ENCODE data around the gene SCP2.
A peak's percentile ranks its signal among the peaks of the same experiment; 100 is the strongest.

The SCP2 gene

GRCh38 chr1:52920791-52921291 is 6.2 kb upstream of the SCP2 start:
- Histone ChIP-seq H3K4me3 (ENCODE audit: low read depth in 1 of 2, low read length in 2 of 2) (peak overlapping the region in 1 of 2 experiments; percentile 51; a peak in 2 of 4 replicates), H3K27me3 (ENCODE audit: insufficient read depth, low read length, poor library complexity) (no peaks in the 10 kb centered on the region), H3K4me2 (ENCODE audit: insufficient read depth, low read length) (peak overlapping the region; percentile 46), H3K9ac (ENCODE audit: low read depth, low read length) (peak overlapping the region; percentile 53), H2AFZ (ENCODE audit: low read depth, low read length) (no peak overlapping the region), H3K9me3 (ENCODE audit: insufficient read depth, low read length, severe bottlenecking) (no peaks in the 10 kb centered on the region), H3K4me1 (ENCODE audit: insufficient read depth, low read length) (peaks cover 9% of the 10 kb centered on the region; the same call in 1 of the 2 replicates), H3K27ac (ENCODE audit: low read length) (no peak overlapping the region), H3K36me3 (ENCODE audit: insufficient read depth, low read length) (no peaks in the 10 kb centered on the region), H3K79me2 (ENCODE audit: insufficient read depth, low read length) (no peaks in the 10 kb centered on the region), H4K20me1 (ENCODE audit: insufficient read depth, low read length) (no peaks in the 10 kb centered on the region)
- no peak for ATAC-seq (ENCODE audit: insufficient read depth, low read depth)
- TF ChIP-seq CTCF (IDR thresholded peaks at IDR 0.05; ENCODE audit: borderline replicate concordance, extremely low read depth, low read length, poor library complexity, severe bottlenecking): no peak
- no peak for TF ChIP-seq EZH2 (IDR thresholded peaks at IDR 0.05; ENCODE audit: borderline replicate concordance, low read depth, low read length, severe bottlenecking)
- no peak for DNase-seq

- H3K4me3 ChIP-seq (ENCODE audit: low read depth in 1 of 2, low read length in 2 of 2): no peak overlapping the region
- H3K27ac ChIP-seq (ENCODE audit: low read length): no peak overlapping the region
- no peak overlapping the region for H2AFZ ChIP-seq (ENCODE audit: low read depth, low read length)
- no peaks in the 10 kb centered on the region for H3K36me3 ChIP-seq (ENCODE audit: insufficient read depth, low read length)
- no peaks in the 10 kb centered on the region for H3K9me3 ChIP-seq (ENCODE audit: insufficient read depth, low read length, severe bottlenecking)
- peaks cover 23% of the 10 kb centered on the region for H3K4me1 ChIP-seq (ENCODE audit: insufficient read depth, low read length)
- H4K20me1 ChIP-seq (ENCODE audit: insufficient read depth, low read length): no peaks in the 10 kb centered on the region
- ATAC-seq (ENCODE audit: insufficient read depth, low read depth) (no peak), DNase-seq (no peak)
- no peaks in the 10 kb centered on the region for H3K79me2 ChIP-seq (ENCODE audit: insufficient read depth, low read length)
- H3K9ac ChIP-seq (ENCODE audit: low read depth, low read length): no peak overlapping the region
- H3K4me2 ChIP-seq (ENCODE audit: insufficient read depth, low read length): no peak overlapping the region
- H3K27me3 ChIP-seq (ENCODE audit: insufficient read depth, low read length, poor library complexity): peaks cover 3% of the 10 kb centered on the region
- no peak for TF ChIP-seq CTCF (IDR thresholded peaks at IDR 0.05; ENCODE audit: borderline replicate concordance, extremely low read depth, low read length, poor library complexity, severe bottlenecking)
- TF ChIP-seq EZH2 (IDR thresholded peaks at IDR 0.05; ENCODE audit: borderline replicate concordance, low read depth, low read length, severe bottlenecking): no peak
These were observed 1.5 kb upstream of the SCP2 start for GRCh38 chr1:52925571-52926005.

- TF ChIP-seq EZH2 (IDR thresholded peaks at IDR 0.05; ENCODE audit: borderline replicate concordance, low read depth, low read length, severe bottlenecking): no peak
- TF ChIP-seq CTCF (IDR thresholded peaks at IDR 0.05; ENCODE audit: borderline replicate concordance, extremely low read depth, low read length, poor library complexity, severe bottlenecking): no peak
- no peak for DNase-seq
- H3K27ac ChIP-seq (ENCODE audit: low read length): no peak overlapping the region
These were observed 238 bp upstream of the SCP2 start for GRCh38 chr1:52926864-52927211.

More at GRCh38 chr1:52926864-52927211, 238 bp upstream of the SCP2 start:
- no peak for ATAC-seq (ENCODE audit: insufficient read depth, low read depth)
- Histone ChIP-seq H3K9me3 (ENCODE audit: insufficient read depth, low read length, severe bottlenecking) (no peaks in the 10 kb centered on the region), H4K20me1 (ENCODE audit: insufficient read depth, low read length) (no peaks in the 10 kb centered on the region), H3K4me3 (ENCODE audit: low read depth in 1 of 2, low read length in 2 of 2) (peak overlapping the region in 1 of 2 experiments; percentile 76; a peak in 3 of 4 replicates), H3K79me2 (ENCODE audit: insufficient read depth, low read length) (no peaks in the 10 kb centered on the region), H3K4me2 (ENCODE audit: insufficient read depth, low read length) (peak overlapping the region; percentile 86), H3K36me3 (ENCODE audit: insufficient read depth, low read length) (no peaks in the 10 kb centered on the region), H3K4me1 (ENCODE audit: insufficient read depth, low read length) (peaks cover 15% of the 10 kb centered on the region), H3K9ac (ENCODE audit: low read depth, low read length) (peak overlapping the region; percentile 73), H2AFZ (ENCODE audit: low read depth, low read length) (peak overlapping the region; percentile 93), H3K27me3 (ENCODE audit: insufficient read depth, low read length, poor library complexity) (peaks cover 3% of the 10 kb centered on the region)

Measured in DND-41 (cell line).